ENCODE data around the gene LRRC55. TPM values are rescaled to one million over a fixed set of nuclear protein-coding genes. Genes with fewer than 3 reads are reported as not detected.

LRRC55 gene
- total and polyA plus RNA-seq, 2 donors (not counting 3 experiments of a cell fraction or from before 2014, with no cell fraction given): not detected

- peaks cover 16% of the 10 kb centered on the region for H3K4me1 ChIP-seq (ENCODE audit: control insufficient read depth, extremely low read depth, insufficient read depth, low read length)
- peak overlapping the region; percentile 59 for H3K4me2 ChIP-seq (ENCODE audit: insufficient read depth, low read length)
- H3K9ac ChIP-seq (replicated peaks; ENCODE audit: extremely low read depth, insufficient read depth, low read length): no peak overlapping the region
- H4K20me1 ChIP-seq (replicated peaks; ENCODE audit: control insufficient read depth, extremely low read depth, insufficient read depth, low read length): no peaks in the 10 kb centered on the region
- H3K9me3 ChIP-seq (replicated peaks; ENCODE audit: control insufficient read depth, insufficient read depth, low read length): no peaks in the 10 kb centered on the region
- dilution Hi-C loops (cut with MboI; ENCODE audit: extremely low pct_ligation_motif_present, low sequenced_read_pairs): no loop called here
- CTCF ChIA-PET: interaction anchor here (0.7 to 3.3 kb wide), 5 partner anchors 16 to 75 kb away, joined by 3 to 23 read pairs (median 3); partner anchors contain the start of gene APLNR
- H3K36me3 ChIP-seq (ENCODE audit: control insufficient read depth in 2 of 2, extremely low read depth in 1 of 2, insufficient read depth in 2 of 2, low read length in 2 of 2): no peaks in the 10 kb centered on the region
- intact Hi-C loops (cut with micrococcal nuclease): no loop called here
- peak overlapping the region; percentile 80 for H2AFZ ChIP-seq (ENCODE audit: low read depth, low read length)
- no peaks in the 10 kb centered on the region for H3K79me2 ChIP-seq (ENCODE audit: control insufficient read depth, insufficient read depth, low read length)
- H3K9me1 ChIP-seq (replicated peaks; ENCODE audit: control insufficient read depth, extremely low read depth, insufficient read depth, low read length): no peaks in the 10 kb centered on the region
- H3K27ac ChIP-seq (ENCODE audit: insufficient read depth, low read depth, low read length): peak overlapping the region; percentile 49
- no TSS peak for BruUV-seq (replicated peaks)
- peak overlapping the region in 1 of 3 experiments; percentile 15 for H3K4me3 ChIP-seq (replicated peaks in 1 of 3; ENCODE audit: insufficient read depth in 1 of 3, low read depth in 1 of 3, low read length in 3 of 3)
- TF ChIP-seq FOS (IDR thresholded peaks at IDR 0.05; ENCODE audit: borderline replicate concordance, insufficient read depth, low read length): peak; percentile 8
- TF ChIP-seq JUN (IDR thresholded peaks at IDR 0.05; ENCODE audit: borderline replicate concordance, insufficient read depth, insufficient read length, low read depth): peak; percentile 20
- TF ChIP-seq, protein P1, sequence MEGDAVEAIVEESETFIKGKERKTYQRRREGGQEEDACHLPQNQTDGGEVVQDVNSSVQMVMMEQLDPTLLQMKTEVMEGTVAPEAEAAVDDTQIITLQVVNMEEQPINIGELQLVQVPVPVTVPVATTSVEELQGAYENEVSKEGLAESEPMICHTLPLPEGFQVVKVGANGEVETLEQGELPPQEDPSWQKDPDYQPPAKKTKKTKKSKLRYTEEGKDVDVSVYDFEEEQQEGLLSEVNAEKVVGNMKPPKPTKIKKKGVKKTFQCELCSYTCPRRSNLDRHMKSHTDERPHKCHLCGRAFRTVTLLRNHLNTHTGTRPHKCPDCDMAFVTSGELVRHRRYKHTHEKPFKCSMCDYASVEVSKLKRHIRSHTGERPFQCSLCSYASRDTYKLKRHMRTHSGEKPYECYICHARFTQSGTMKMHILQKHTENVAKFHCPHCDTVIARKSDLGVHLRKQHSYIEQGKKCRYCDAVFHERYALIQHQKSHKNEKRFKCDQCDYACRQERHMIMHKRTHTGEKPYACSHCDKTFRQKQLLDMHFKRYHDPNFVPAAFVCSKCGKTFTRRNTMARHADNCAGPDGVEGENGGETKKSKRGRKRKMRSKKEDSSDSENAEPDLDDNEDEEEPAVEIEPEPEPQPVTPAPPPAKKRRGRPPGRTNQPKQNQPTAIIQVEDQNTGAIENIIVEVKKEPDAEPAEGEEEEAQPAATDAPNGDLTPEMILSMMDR (IDR thresholded peaks at IDR 0.05; ENCODE audit: extremely low read depth in 1 of 2, insufficient read depth in 1 of 2, low read depth in 1 of 2, low read length in 2 of 2): no peak
- no peak for TF ChIP-seq MYC (IDR thresholded peaks at IDR 0.05; ENCODE audit: low read depth, low read length)
- TF ChIP-seq POLR2A (IDR thresholded peaks at IDR 0.05; ENCODE audit: low read depth, low read length): no peak
- no peak for TF ChIP-seq MAX (IDR thresholded peaks at IDR 0.05; ENCODE audit: insufficient read depth, insufficient read length)
- TF ChIP-seq GATA2 (IDR thresholded peaks at IDR 0.05; ENCODE audit: insufficient read depth, insufficient read length, low read depth, low read length): no peak
- no peak for TF ChIP-seq POLR2AphosphoS5 (IDR thresholded peaks at IDR 0.05; ENCODE audit: insufficient read depth, low read depth, low read length)
- TF ChIP-seq EZH2 (IDR thresholded peaks at IDR 0.05; ENCODE audit: borderline replicate concordance, low read depth, low read length, severe bottlenecking): no peak
- no peaks in the 10 kb centered on the region for H3K27me3 ChIP-seq (ENCODE audit: control insufficient read depth in 2 of 2, insufficient read depth in 2 of 2, low read length in 2 of 2)
- FAIRE-seq (peak; percentile 56), DNase-seq (ENCODE audit: low read depth, low spot score) (peak; percentile 87)
- POLR2A ChIA-PET: interaction anchor here (0.7 kb wide), 2 partner anchors 10 to 36 kb away, joined by 3 to 8 read pairs; no protein-coding TSS in a partner anchor
Observed at GRCh38 chr11:57213342-57214097, 31.8 kb downstream of the LRRC55 start.

All from endothelial cell of umbilical vein (primary cell).